Measurements from ENCODE around the gene CSNK2A2.

Gene CSNK2A2

DNA sequence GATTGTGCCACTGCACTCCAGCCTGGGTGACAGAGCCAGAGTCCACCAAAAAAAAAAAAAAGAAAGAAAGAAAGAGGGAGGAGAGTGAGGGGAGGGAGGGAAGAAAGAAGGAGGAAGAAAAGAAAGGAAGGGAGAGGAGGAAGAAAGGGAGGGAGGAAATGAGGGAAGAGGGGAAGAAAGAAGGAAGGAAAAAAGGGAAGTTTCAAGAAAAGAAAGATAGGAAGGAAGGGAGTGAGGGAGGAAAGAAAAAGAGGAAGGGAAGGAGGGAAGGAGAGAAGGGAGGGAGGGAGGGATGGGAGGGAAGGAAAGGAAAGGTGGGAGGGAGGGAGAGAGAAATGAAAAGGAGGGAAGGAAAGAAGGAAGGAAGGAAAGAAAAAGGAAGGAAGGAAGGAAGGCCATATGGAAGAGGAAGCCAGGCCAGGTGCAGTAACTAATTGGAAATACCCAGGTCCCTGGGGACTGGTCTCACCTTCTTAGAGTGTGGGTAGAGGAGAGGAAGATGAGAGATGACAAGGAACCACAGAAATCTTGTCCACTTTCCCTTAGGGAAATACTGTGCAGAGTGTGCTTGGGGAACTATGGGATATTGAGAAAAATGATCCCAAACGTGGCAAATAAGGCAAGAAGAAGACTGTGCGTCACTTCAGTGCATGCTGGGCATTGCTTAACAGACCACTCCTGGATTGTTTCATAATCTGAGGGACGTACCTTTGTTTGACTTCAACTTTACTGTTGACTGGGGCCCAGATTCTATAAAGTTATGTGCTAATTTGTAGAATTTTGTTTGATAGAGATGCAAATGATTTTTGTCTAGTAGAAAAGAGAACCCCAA, 15.1 kb upstream of the CSNK2A2 start:
- Mint-ChIP-seq H3K27me3 (peaks cover 18 to 51% of the 10 kb centered on the region in 2 donors), H3K9me3 (peaks cover 2 to 4% of the 10 kb centered on the region in 2 donors), H3K4me3 (no peak overlapping the region), H3K27ac (no peak overlapping the region), H3K36me3 (no peaks in the 10 kb centered on the region), H3K4me1 (peaks cover 7 to 13% of the 10 kb centered on the region in 2 donors)
- ATAC-seq (replicated peaks): peak; percentile 42 to 59
- no peak for DNase-seq

DNA sequence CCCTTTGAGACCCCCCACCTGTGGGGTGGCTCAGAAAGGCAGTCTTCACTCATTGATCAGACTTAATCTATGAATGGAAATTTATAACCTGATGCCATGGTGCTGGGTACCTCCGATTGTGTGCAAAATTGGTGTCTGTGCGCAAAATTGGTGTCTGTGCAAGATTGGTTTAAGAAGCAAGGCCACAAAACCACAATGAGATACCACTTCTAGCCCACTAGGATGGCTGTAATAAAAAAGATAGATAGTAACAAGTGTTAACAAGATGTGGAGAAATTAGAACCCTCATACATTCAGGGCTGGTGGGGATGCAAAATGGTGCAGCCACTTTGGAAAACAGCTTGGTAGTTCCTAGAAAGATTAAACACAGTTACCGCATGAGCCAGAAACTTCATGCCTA, 13.9 kb upstream of the CSNK2A2 start:
- Mint-ChIP-seq H3K4me1 (peaks cover 7 to 13% of the 10 kb centered on the region in 2 donors), H3K27ac (no peak overlapping the region), H3K36me3 (no peaks in the 10 kb centered on the region), H3K27me3 (peaks cover 18 to 45% of the 10 kb centered on the region in 2 donors), H3K9me3 (no peaks in the 10 kb centered on the region), H3K4me3 (no peak overlapping the region)
- no peak for ATAC-seq (replicated peaks)
- DNase-seq: no peak

DNA sequence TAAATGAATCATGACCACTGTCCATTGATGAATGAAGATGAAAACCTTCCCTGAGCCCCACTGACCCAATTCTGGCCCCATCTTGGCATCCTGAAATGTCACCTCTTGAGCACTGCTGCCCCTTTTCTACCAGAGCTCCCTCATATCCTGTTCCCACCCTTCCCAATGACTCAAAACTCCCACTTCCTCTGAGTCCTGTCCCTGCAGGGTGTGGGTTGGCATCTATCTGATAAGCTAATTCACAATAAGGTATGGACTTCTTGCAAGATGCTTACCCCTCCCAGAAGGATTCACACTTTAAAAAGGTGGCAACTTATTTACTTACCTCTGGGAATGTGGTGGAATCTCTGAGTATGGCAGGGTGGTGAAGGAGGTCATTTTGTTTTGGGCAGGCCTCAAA, 13.3 kb upstream of the CSNK2A2 start:
- DNase-seq (no peak), ATAC-seq (replicated peaks) (no peak)
- H3K4me3 Mint-ChIP-seq: no peak overlapping the region
- H3K4me1 Mint-ChIP-seq: peaks cover 7 to 13% of the 10 kb centered on the region in 2 donors
- H3K27ac Mint-ChIP-seq: no peak overlapping the region
- no peaks in the 10 kb centered on the region for H3K9me3 Mint-ChIP-seq
- no peaks in the 10 kb centered on the region for H3K36me3 Mint-ChIP-seq
- peaks cover 24 to 45% of the 10 kb centered on the region in 2 donors for H3K27me3 Mint-ChIP-seq

DNA sequence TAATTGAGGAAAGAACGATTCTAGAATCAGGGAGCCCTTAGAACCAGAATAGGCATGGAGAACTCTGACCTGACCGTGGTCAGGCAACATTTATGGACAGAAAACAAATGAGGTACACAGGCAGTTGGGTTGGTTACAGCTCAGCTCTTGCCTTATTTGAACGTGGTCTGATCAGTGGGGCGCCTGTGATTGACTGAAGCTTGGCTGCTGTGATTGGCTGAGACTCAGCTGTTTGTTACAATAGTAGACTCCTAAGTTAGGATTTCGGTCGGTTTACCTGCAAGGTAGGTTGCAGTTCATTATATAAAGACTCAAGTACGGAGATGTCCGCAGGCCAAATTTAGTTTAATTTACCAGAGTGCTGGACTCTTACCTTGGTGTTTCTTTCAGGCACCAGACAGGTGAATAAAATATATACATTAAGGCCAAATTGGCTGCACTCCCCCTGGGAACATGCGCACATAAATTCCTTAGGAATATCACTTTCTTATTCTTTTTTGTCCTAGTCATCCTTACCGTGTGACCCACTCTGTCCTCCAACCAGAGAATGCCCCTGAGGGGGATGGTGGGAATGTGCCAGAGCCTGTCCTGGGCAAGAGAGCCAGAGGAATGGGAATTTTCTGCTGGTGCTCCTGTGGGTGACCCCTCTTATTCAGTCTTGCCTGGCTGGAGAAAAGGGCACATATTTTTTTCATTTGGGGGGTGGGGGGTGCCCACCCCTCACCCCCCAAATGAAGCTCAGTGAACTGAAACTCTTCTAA, 7.5 kb upstream of the CSNK2A2 start:
- Mint-ChIP-seq H3K4me1 (no peaks in the 10 kb centered on the region), H3K36me3 (no peaks in the 10 kb centered on the region), H3K27ac (no peak overlapping the region), H3K4me3 (no peak overlapping the region), H3K27me3 (peaks cover 38 to 62% of the 10 kb centered on the region in 2 donors), H3K9me3 (no peaks in the 10 kb centered on the region)
- ATAC-seq (replicated peaks): no peak
- DNase-seq: no peak

DNA sequence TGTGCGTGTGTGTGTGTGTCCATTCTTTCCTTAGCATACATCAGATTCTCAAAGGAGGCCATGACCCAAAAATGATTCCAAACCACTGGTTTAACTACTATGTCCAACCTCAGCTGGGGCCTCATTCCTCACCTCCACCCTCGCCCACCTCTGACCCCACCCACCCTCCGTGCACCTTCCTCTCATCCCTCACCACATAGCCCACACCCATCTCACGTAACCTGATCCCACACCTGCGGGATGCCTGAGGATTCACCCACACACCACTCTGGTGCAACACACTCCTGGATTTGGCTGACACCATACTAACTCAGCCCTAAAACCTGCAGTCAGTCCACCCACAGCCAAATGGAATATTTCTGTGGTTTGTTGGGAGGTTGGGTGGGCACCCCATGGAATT, 3.3 kb upstream of the CSNK2A2 start:
- Mint-ChIP-seq H3K27me3 (peaks cover 32 to 58% of the 10 kb centered on the region in 2 donors), H3K4me1 (peaks cover 12 to 17% of the 10 kb centered on the region in 2 donors), H3K36me3 (peaks cover 7% of the 10 kb centered on the region in 2 donors), H3K9me3 (no peaks in the 10 kb centered on the region), H3K27ac (no peak overlapping the region), H3K4me3 (no peak overlapping the region)
- DNase-seq: no peak
- ATAC-seq (replicated peaks): no peak

DNA sequence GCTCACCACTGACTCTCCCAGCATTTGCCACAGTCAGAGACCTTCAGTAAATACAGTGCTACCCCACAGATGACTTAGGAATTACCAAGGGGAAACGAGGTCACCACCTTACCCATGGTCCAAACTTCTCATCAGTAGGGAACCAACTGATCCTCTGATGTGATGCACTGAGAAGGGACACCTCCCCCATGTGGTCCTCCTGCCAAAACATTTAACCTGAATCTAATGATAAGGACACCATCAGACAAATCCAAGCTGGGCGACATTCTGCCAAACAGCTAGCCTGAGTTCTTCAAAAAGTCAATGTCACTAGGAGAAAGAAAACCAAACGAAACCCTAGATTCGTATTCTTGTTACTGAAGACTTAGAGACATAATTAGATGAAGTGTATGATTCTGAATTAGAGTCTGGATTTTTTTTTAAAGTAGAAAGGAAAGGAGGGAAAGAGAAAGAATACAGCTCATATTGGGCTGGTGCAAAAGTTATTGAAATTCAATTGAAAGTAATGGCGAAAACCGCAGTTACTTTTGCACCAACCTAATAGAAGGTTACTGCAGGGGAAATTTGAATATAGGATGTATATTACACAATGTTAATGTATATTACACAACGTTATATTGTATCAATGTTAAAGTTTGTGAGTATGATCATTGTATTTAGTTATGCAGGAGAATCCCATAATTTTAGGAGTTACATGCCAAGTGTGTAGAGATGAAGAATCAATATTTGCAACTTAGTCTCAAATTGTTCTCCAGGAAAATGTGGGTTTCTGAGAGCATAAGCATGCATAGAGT, 2.3 kb upstream of the CSNK2A2 start:
- Mint-ChIP-seq H3K36me3 (peaks cover 13 to 15% of the 10 kb centered on the region in 2 donors), H3K27ac (no peak overlapping the region), H3K27me3 (peaks cover 30 to 49% of the 10 kb centered on the region in 2 donors), H3K9me3 (no peaks in the 10 kb centered on the region), H3K4me1 (peaks cover 15 to 26% of the 10 kb centered on the region in 2 donors), H3K4me3 (no peak overlapping the region)
- DNase-seq (no peak), ATAC-seq (replicated peaks) (no peak)

DNA sequence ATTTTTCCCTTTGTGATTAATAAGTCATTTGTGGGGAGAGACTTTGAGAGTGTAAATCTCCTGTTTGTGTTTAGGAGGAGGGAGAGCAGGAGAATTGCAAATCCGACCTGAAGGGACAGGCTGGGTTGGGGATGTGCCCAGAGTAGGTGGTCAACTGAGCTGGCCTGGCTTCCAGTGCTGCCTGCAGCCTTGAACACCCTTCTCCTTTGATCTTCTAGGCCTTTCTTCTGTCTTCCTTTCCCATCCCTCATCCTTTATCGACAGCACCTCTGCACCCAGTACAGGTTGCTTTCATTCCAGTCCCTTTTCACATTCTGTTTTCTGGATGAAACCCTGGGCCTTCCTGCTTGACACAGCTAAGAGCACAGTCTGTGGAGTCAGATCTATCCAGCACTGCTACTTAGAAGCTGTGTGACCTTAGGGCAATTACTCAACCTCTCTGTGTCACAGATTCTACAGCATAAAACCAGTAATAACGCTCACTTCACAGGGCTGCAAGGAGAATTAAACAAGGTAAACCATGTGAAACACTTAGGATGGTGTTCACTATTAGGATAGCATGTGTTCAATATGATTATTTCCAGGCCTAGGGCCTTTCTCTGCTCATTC, 1.0 kb upstream of the CSNK2A2 start:
- H3K27me3 Mint-ChIP-seq: peaks cover 18 to 36% of the 10 kb centered on the region in 2 donors
- H3K9me3 Mint-ChIP-seq: no peaks in the 10 kb centered on the region
- no peak for DNase-seq
- peaks cover 15 to 29% of the 10 kb centered on the region in 2 donors for H3K4me1 Mint-ChIP-seq
- peaks cover 13 to 25% of the 10 kb centered on the region in 2 donors for H3K36me3 Mint-ChIP-seq
- no peak for ATAC-seq (replicated peaks)
- peak overlapping the region; percentile 84 to 87 for H3K4me3 Mint-ChIP-seq
- peak overlapping the region; percentile 94 for H3K27ac Mint-ChIP-seq

DNA sequence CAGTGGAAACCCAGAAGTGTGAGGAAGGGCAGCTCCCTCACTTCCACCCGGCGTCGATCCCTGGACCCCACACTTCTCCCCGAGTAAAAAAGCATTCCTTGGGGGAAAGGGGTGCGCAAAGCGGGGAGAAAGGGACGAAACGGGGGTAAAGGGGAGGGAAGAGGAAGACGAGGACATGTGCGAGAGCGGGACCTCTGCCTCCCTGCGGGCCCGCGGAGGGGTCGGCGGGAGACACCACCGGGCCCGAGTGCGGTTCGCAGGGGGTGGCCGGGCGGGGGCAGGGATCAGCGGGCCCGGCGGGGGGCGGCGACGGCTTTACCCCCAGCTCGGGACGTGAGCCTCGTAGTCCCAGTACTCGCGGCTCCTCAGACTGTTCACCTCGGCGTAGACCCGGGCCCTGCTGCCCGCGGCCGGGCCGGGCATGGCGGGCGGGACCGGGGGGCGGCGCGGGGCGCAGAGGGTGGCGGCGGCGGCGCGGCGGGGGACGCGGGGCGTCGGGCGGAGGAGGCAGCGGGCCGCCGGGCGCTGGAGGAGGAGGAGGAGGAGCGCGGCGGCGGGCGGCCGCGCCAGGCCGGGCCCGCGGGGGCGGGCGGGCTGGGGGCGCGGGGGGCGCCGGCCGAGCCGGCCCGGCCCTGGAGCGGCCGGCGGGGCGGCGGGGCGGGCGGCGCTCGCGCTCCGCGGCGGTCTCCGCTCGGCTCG, 443 bp downstream of the CSNK2A2 start:
- peak; percentile 52 to 55 for ATAC-seq (replicated peaks)
- DNase-seq: no peak
- peaks cover 18 to 34% of the 10 kb centered on the region in 2 donors for H3K4me1 Mint-ChIP-seq

DNA sequence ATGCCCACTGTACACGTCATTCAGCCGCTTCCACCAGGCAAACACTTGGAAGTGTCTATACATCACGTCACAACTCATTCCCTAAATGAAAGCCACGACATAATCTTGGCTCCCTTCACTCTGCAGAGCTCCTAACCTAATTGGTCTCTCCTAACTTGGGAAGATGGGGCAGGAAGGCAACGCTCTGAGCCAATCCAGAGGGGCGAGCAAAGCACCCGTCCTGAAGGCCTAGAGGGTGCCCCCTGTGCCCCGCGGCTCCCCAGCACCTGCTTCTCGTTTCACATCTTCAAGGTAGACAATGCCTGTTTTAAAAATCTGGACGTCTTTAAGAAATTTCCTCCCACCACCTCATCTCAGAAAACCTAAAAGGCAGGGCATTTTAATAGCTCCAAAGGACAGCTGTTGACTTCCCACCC, 1.0 kb downstream of the CSNK2A2 start:
- DNase-seq (no peak), ATAC-seq (replicated peaks) (peak in 1 of 2 donors; percentile 10)
- Mint-ChIP-seq H3K9me3 (no peaks in the 10 kb centered on the region), H3K27ac (peak overlapping the region; percentile 94), H3K4me1 (peaks cover 18 to 34% of the 10 kb centered on the region in 2 donors), H3K4me3 (peak overlapping the region; percentile 92), H3K36me3 (peaks cover 18 to 41% of the 10 kb centered on the region in 2 donors), H3K27me3 (peaks cover 18 to 26% of the 10 kb centered on the region in 2 donors)

More for the DNA sequence above, 443 bp downstream of the CSNK2A2 start:
- no peaks in the 10 kb centered on the region for H3K9me3 Mint-ChIP-seq
- peak overlapping the region; percentile 92 for H3K4me3 Mint-ChIP-seq
- H3K27me3 Mint-ChIP-seq: peaks cover 18 to 29% of the 10 kb centered on the region in 2 donors
- H3K36me3 Mint-ChIP-seq: peaks cover 17 to 36% of the 10 kb centered on the region in 2 donors
- H3K27ac Mint-ChIP-seq: peak overlapping the region; percentile 94

DNA sequence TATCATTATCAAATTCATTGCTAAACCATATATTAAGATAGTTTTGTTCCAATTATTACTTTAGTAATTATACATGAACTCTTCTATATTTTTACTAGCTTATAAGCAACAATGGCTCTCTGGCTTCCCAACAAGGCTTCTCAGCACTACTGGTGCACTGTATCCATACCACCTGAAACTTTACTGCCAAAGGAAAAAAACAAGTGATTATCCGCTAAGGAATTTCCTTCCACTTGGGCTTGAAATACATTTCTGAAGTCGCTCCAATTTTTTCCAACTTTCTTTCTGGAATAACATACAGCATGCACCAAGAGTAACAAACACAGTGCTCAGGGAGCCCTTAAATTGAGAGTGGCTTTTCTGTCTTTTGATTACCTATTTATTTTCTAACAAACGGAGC, 2.1 kb downstream of the CSNK2A2 start:
- H3K27ac Mint-ChIP-seq: no peak overlapping the region
- H3K4me3 Mint-ChIP-seq: peak overlapping the region in 1 of 2 donors; percentile 56
- no peak for DNase-seq
- no peak for ATAC-seq (replicated peaks)
- peaks cover 21 to 40% of the 10 kb centered on the region in 2 donors for H3K4me1 Mint-ChIP-seq
- no peaks in the 10 kb centered on the region for H3K9me3 Mint-ChIP-seq
- H3K27me3 Mint-ChIP-seq: peaks cover 8 to 16% of the 10 kb centered on the region in 2 donors
- H3K36me3 Mint-ChIP-seq: peaks cover 21 to 48% of the 10 kb centered on the region in 2 donors

DNA sequence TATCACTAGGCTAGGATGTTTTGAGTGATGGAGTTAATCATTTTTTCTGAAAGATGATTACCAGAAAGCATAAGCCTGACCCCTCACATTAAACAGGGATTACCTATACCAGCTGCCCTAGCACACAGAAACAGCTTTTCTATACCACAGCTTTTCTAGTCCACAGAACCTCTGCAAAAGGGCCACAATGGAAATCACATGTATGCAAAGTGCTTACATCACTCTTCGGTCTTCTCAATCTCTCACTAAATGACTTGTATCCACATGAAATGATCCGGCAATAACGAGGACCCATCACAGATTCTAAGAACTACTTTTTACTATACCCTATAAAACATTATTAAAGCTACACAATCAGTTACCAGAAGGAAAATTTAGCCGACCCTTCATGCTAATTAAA, 2.6 kb downstream of the CSNK2A2 start:
- ATAC-seq (replicated peaks): no peak
- Mint-ChIP-seq H3K27me3 (peaks cover 8 to 16% of the 10 kb centered on the region in 2 donors), H3K36me3 (peaks cover 25 to 53% of the 10 kb centered on the region in 2 donors)

DNA sequence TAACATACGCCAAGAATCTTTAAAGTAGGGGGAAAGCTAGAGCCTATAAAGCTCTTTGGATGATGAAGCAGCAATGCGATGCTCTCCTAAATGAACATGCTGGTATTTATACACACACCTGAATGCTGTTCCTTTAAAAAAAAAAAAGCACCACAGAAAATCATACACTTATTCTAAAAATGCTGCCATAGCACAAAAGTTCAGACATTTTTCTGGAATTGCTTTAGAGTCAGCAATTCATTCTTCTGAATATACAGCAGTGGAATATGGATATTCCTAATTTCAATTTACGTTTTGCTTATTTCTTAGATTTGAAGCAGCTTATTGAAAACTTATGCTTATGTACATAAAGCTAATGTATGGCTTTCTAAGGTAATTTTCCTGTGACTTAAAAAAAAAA, 3.1 kb downstream of the CSNK2A2 start:
- peaks cover 22 to 47% of the 10 kb centered on the region in 2 donors for H3K4me1 Mint-ChIP-seq
- peaks cover 26 to 56% of the 10 kb centered on the region in 2 donors for H3K36me3 Mint-ChIP-seq
- DNase-seq (no peak), ATAC-seq (replicated peaks) (no peak)
- no peaks in the 10 kb centered on the region for H3K9me3 Mint-ChIP-seq
- no peak overlapping the region for H3K27ac Mint-ChIP-seq
- H3K27me3 Mint-ChIP-seq: peaks cover 7 to 10% of the 10 kb centered on the region in 2 donors
- H3K4me3 Mint-ChIP-seq: no peak overlapping the region

More for the DNA sequence above, 2.6 kb downstream of the CSNK2A2 start:
- DNase-seq: no peak
- H3K27ac Mint-ChIP-seq: no peak overlapping the region
- peaks cover 21 to 44% of the 10 kb centered on the region in 2 donors for H3K4me1 Mint-ChIP-seq
- H3K4me3 Mint-ChIP-seq: no peak overlapping the region
- no peaks in the 10 kb centered on the region for H3K9me3 Mint-ChIP-seq
